HCT116 (cell line): ENCODE measurements around the gene DPH1.

Experiments used
- EGR1 ChIP-seq: IDR thresholded peaks from 2 replicates; pipeline ENCODE4 v1.6.1; 2012; ENCODE audit warnings: low read depth
- EZH2phosphoT487 ChIP-seq: fragments of 200-600 bp; IDR thresholded peaks from 2 replicates; pipeline ENCODE4 v1.6.1; 2018; ENCODE audit warnings: antibody characterized with exemption, borderline replicate concordance
- FOSL1 ChIP-seq: IDR thresholded peaks from 2 replicates; pipeline ENCODE4 v1.6.1; 2012; ENCODE audit warnings: low read depth
- JUND ChIP-seq: IDR thresholded peaks from 2 replicates; pipeline ENCODE4 v1.6.1; 2012
- RAD21 ChIP-seq: IDR thresholded peaks from 2 replicates; pipeline ENCODE4 v1.6.1; 2012; ENCODE audit warnings: low read depth, mild to moderate bottlenecking
- TF ChIP-seq, protein P1 (sequence below): IDR thresholded peaks from 2 replicates; pipeline ENCODE4 v1.6.1; 2012; ENCODE audit warnings: low read depth

DNA sequence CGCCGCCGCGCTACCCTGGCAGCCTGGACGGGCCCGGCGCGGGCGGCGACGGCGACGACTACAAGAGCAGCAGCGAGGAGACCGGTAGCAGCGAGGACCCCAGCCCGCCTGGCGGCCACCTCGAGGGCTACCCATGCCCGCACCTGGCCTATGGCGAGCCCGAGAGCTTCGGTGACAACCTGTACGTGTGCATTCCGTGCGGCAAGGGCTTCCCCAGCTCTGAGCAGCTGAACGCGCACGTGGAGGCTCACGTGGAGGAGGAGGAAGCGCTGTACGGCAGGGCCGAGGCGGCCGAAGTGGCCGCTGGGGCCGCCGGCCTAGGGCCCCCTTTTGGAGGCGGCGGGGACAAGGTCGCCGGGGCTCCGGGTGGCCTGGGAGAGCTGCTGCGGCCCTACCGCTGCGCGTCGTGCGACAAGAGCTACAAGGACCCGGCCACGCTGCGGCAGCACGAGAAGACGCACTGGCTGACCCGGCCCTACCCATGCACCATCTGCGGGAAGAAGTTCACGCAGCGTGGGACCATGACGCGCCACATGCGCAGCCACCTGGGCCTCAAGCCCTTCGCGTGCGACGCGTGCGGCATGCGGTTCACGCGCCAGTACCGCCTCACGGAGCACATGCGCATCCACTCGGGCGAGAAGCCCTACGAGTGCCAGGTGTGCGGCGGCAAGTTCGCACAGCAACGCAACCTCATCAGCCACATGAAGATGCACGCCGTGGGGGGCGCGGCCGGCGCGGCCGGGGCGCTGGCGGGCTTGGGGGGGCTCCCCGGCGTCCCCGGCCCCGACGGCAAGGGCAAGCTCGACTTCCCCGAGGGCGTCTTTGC is 28.0 kb downstream of the DPH1 start:
- TF ChIP-seq EZH2phosphoT487 (no peak), JUND (no peak), RAD21 (no peak), FOSL1 (no peak), EGR1 (no peak)
- TF ChIP-seq, protein P1, sequence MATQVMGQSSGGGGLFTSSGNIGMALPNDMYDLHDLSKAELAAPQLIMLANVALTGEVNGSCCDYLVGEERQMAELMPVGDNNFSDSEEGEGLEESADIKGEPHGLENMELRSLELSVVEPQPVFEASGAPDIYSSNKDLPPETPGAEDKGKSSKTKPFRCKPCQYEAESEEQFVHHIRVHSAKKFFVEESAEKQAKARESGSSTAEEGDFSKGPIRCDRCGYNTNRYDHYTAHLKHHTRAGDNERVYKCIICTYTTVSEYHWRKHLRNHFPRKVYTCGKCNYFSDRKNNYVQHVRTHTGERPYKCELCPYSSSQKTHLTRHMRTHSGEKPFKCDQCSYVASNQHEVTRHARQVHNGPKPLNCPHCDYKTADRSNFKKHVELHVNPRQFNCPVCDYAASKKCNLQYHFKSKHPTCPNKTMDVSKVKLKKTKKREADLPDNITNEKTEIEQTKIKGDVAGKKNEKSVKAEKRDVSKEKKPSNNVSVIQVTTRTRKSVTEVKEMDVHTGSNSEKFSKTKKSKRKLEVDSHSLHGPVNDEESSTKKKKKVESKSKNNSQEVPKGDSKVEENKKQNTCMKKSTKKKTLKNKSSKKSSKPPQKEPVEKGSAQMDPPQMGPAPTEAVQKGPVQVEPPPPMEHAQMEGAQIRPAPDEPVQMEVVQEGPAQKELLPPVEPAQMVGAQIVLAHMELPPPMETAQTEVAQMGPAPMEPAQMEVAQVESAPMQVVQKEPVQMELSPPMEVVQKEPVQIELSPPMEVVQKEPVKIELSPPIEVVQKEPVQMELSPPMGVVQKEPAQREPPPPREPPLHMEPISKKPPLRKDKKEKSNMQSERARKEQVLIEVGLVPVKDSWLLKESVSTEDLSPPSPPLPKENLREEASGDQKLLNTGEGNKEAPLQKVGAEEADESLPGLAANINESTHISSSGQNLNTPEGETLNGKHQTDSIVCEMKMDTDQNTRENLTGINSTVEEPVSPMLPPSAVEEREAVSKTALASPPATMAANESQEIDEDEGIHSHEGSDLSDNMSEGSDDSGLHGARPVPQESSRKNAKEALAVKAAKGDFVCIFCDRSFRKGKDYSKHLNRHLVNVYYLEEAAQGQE: no peak
